SIG-M5 treated with dmso at 0.1 percent for 504 hours (cell line): Measurements from ENCODE around the gene LCE6A.
A peak's percentile ranks its signal among the peaks of the same experiment; 100 is the strongest.

Experiments used
- DNase-seq: peaks from one replicate; lab custom pipeline; 2025; ENCODE audit not compliant: unreplicated experiment; lab: John Stamatoyannopoulos, UW

LCE6A gene

GRCh38 chr1:152842556-152842955 lies at the start of gene LCE6A:
Gene LCE6A (plus strand): TSS chr1:152842856. CDS start chr1:152843521, 665 bp downstream.
- no peak for DNase-seq

- DNase-seq = no peak
Measured at GRCh38 chr1:152795686-152796085, 47.0 kb upstream of the LCE6A start.

- DNase-seq = no peak
Measured at GRCh38 chr1:152796421-152796820, 46.2 kb upstream of the LCE6A start, which contains the start of gene LCE1D. Gene LCE1D (plus strand): TSS chr1:152796721. CDS start chr1:152797795, 1,074 bp downstream.

- DNase-seq = no peak
Measured at GRCh38 chr1:152801333-152801732, 41.3 kb upstream of the LCE6A start.

- DNase-seq = no peak
Measured at GRCh38 chr1:152806576-152806975, 36.1 kb upstream of the LCE6A start, which contains the start of gene LCE1C. Gene LCE1C (minus strand): TSS chr1:152806651. CDS start chr1:152805478, 1,173 bp downstream.

- no peak for DNase-seq
Measured at GRCh38 chr1:152811050-152811449, 31.6 kb upstream of the LCE6A start.

GRCh38 chr1:152811671-152812070 lies 31.0 kb upstream of the LCE6A start, which contains the start of gene LCE1B:
Gene LCE1B (plus strand): TSS chr1:152811971. CDS start chr1:152812447, 476 bp downstream.
- DNase-seq = no peak

GRCh38 chr1:152817309-152817708 lies 25.3 kb upstream of the LCE6A start:
- DNase-seq = no peak

GRCh38 chr1:152823294-152823693 lies 19.4 kb upstream of the LCE6A start:
- no peak for DNase-seq

- no peak for DNase-seq
Measured at GRCh38 chr1:152824964-152825363, 17.7 kb upstream of the LCE6A start.

- DNase-seq = no peak
Measured at GRCh38 chr1:152827173-152827572, 15.5 kb upstream of the LCE6A start, which contains the start of gene LCE1A. Gene LCE1A (plus strand): TSS chr1:152827473. CDS start chr1:152827473, 0 bp downstream.

GRCh38 chr1:152836870-152837269 lies 5.8 kb upstream of the LCE6A start:
- no peak for DNase-seq

GRCh38 chr1:152855661-152856060 lies 13.0 kb downstream of the LCE6A start:
- no peak for DNase-seq

- no peak for DNase-seq
Measured at GRCh38 chr1:152858062-152858461, 15.4 kb downstream of the LCE6A start.

GRCh38 chr1:152859696-152860095 lies 17.0 kb downstream of the LCE6A start, which contains the start of gene LCE7A:
Gene LCE7A (plus strand): TSS chr1:152859996. CDS start chr1:152860698, 702 bp downstream.
- no peak for DNase-seq

- DNase-seq = no peak
Measured at GRCh38 chr1:152860129-152860528, 17.5 kb downstream of the LCE6A start.

GRCh38 chr1:152861374-152861773 lies 18.7 kb downstream of the LCE6A start:
- DNase-seq = no peak

GRCh38 chr1:152864443-152864842 lies 21.8 kb downstream of the LCE6A start:
- no peak for DNase-seq

GRCh38 chr1:152866321-152866720 lies 23.7 kb downstream of the LCE6A start:
- no peak for DNase-seq

GRCh38 chr1:152869808-152870419 lies 27.3 kb downstream of the LCE6A start:
- DNase-seq = peak; percentile 70

- peak; percentile 32 for DNase-seq
Measured at GRCh38 chr1:152870831-152871730, 28.4 kb downstream of the LCE6A start.

GRCh38 chr1:152871731-152872126 lies 29.1 kb downstream of the LCE6A start:
- DNase-seq = no peak
